Stimulated activated CD4-positive, alpha-beta T cell treated with anti-CD3 and anti-CD28 coated beads, Interleukin-15, amount 100 ng/mL, for 1 hour (primary cell): ENCODE measurements around the gene CES5A.
"Not testable (repeated sequence)": the region's sequence is repeated elsewhere in the genome, so short reads cannot be mapped to it uniquely, and the experiment has no call there.

ENCODE experiments used
- DNase-seq, 2 donors: peaks; one replicate each; pipeline ENCODE4 v3.0.0-alpha.2; 2020; ENCODE audit warnings: low read depth in 1 of 2, low spot score in 1 of 2

Gene CES5A

DNA sequence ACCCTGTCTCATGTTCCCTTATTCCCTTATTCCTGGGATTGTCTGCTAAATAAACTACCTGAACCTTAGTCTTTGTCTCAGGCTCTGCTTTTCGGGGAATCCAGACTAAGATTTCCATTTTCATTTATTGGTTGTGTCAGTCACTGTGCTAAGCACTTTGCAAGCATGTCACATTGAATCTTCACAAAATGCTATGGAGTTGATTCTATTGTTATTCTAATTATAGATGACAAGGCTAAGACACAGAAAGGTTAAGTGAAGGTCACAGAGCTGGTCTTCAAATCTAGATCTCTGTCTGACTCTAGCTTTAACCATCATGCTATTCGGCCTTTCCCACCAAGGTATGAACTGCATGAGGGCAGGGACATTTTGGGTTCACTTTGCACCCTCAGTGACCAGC lies 13.4 kb upstream of the CES5A start:
- no peak for DNase-seq

GRCh38 chr16:55876854-55877253 lies 1.7 kb upstream of the CES5A start:
- no peak for DNase-seq

GRCh38 chr16:55873122-55873521 lies 2.1 kb downstream of the CES5A start:
- no peak for DNase-seq

DNA sequence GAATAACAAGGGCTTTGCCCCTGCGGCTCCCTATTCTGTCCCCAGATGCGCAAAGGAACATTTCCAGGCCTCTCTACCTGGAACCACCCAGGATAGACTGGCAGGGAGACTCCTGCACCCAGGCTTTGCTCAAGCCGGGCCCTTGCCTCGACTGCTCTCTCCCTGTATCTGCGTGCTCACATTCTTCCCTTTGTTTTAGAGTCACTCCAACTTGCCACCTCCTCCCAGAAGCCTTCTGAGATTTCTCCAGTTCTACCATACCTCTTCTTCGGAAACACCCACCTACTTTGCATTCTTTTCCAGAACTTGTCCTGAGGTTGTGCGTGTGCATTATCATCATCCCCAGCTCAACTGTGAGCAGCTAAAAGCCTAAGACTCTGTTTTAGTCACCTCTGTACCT lies 3.0 kb downstream of the CES5A start:
- DNase-seq: no peak

GRCh38 chr16:55871411-55872038 lies 3.6 kb downstream of the CES5A start:
- DNase-seq: no peak

GRCh38 chr16:55868980-55869379 lies 6.2 kb downstream of the CES5A start:
- no peak for DNase-seq

GRCh38 chr16:55868137-55868536 lies 7.0 kb downstream of the CES5A start:
- DNase-seq: no peak

DNA sequence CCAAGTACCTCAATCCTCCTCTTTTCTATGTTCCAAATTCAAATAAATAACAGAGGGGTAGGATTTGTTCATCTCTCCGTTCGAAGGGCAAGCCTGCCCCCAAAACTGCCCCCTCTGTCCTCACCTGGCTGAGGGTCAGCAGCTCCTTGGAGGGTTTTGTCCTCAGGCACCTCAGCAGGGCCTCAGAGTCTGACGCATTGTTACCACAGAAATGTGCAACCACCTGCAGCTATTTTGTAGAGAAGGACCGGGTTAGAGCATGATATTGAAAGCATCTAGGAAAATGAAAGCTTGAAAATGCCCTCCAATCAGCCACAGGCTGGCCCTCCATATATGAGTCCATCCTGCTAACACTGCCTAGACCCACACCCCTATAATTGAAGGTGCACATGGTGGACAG lies 13.9 kb downstream of the CES5A start:
- no peak for DNase-seq

GRCh38 chr16:55857650-55858049 lies 17.5 kb downstream of the CES5A start:
- DNase-seq: not testable (repeated sequence)

DNA sequence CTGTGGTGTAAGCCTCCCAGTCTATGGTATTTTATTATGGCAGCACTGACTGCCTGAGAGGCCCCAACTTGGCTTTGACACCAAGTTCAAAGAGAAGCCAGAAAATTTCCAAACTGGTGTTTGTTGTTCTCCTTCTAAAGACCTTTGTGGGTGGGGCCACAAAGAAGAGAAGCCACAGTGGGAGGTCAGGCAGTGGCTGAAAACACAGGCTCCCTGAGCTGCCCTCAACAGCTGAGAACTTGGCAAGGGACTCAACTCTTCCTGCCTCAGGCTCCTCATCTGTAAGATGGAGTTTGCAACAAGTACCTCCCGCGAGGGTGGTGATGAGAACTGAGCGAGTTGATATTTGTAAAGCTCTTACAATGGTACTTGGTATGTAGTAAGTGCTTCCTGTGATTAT lies 18.2 kb downstream of the CES5A start:
- no peak for DNase-seq

- DNase-seq: no peak
Measured at GRCh38 chr16:55853114-55853513, 22.1 kb downstream of the CES5A start.

- DNase-seq: no peak
Measured at GRCh38 chr16:55849536-55849935, 25.6 kb downstream of the CES5A start.

- no peak for DNase-seq
Measured at GRCh38 chr16:55846598-55847346, 28.4 kb downstream of the CES5A start.

DNA sequence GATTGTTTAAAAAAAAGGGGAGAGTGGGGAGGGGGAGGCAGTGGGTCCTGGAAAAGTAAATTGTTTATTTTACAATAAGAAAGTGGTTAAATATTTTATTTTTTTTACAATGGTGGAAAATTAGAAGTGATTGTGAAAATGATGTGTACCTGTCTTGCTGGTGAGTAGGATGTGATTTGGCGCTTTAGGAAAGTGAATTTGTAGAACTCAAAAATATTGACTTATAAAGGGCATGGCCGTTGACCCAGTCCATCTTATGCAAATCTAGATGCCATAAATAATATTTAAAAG lies 32.1 kb downstream of the CES5A start:
- no peak for DNase-seq

GRCh38 chr16:55842369-55843104 lies 32.6 kb downstream of the CES5A start:
- DNase-seq: no peak

DNA sequence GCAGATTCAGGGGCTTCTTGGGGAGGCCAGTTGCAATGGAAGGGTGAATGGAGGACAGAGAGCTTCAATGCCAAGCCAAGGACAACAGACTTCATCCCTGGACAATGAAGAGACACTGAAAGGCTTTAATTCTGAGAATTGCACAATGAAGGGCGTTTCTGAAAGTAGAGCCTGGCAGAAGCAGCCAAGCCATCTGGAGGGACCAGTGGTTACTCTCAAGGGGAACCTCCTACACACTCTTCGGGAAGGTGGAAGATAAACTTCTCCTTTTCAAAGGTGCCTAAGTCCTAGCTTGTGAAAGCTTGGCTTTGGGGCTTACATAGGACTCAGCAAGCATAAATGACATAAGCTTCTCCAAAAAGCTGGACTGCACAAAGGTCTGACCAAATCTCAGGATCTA lies 36.1 kb downstream of the CES5A start:
- DNase-seq: no peak

DNA sequence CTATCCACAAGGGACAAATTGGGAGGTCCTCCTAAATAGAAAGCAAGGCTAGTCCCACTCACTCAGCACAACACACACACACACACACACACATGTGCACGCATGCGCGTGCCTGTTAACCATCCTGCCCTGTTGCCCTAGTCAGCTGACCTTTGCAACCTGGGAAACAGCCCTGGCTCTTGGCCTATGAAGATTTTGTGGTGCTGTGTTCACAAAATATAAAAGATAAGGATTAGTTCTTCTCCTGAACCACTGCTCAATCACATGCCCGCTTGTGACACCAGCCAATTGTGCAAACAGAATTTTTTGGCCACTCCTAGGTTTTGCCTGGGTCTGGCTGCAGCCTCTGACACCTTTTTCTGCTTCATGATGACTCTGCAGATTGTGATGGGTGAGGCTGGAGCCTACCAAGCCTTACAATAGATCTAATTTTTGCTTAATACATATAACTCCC lies 39.0 kb downstream of the CES5A start:
- DNase-seq: no peak

DNA sequence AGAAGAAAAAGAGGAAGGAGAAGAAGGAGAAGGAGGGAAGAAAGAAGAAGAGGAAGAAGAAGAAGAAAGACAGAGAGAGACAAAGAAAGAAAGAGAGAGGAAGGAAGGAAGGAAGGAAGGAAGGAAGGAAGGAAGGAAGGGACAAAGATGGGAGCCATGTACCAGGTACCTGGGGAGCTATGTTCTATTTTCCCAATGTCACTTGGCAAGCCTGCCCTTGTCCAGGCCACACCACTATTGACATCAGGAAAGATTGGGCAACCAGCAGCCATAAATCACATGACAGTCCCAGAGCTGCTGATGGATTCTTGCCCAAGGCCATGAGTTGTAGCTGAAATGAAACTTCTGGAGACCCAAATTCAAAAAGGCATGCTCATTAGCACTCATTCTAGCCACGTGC lies 39.6 kb downstream of the CES5A start:
- DNase-seq: no peak

- not testable (repeated sequence) for DNase-seq
Measured at GRCh38 chr16:55835173-55835572, 40.0 kb downstream of the CES5A start.

DNA sequence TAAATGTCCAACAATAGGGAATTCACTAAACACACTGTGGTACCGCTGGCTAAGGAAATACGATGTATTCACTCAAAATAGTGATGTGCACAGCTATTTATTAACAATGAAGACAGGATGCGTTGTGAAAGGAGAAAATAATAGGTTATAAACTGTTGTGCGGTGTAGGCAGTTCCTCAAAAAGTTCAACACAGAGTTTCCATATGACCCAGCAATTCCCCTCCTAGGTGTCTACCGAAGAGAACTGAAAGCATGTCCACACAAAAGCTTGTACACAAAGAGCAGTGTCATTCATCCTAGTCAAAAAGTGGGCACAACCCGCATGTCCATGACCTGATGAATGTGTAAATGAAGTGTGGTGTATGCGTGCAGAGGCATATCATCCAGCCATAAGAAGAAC lies 41.1 kb downstream of the CES5A start:
- no peak for DNase-seq

DNA sequence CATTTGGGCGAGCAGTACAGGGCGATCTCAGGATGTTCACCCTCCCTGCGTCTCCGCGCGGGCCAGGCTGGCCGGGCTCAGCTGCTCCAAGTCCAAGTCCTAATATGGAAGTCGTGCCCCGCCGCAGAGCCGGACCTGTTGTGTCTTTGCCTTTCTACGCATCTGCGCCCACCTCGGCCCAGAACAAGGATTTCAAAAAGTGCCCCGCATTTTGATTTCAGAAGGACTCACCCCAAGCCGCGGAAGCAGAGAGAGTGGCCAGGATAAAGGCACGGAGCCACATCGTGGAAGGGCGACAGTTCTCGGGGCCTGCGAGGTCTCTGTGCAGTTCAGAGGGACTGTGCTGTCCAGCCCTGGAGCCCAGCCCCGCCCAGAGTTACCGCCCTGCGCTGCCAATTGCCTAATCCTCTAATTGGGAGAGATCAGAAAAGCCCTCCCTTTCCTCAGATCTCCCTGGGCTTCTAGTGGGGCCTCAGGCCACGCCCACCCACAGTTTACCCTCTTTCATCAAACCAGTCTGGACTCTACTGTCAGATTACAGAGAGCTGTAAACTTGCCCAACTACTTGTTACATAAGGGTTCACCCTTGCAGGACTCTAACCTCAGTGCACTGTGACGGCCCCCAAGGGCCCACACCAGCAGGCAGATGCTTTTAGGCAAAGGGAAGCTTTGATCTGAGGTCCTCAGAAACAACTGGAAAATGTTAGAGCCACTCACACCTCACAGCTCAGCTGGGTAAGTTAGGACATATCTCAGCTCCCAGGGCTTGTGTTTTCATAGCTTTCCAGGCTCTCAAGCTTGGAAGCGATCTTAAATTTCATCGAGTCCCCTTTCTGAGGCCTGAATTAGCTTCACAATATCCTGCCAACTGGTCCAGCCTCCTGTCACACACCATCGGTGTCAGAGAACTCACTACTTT lies 42.1 kb downstream of the CES5A start, which contains the start of gene CES1:
TSS of gene CES1 (minus strand) at position 324 of the 919 bp plus-strand sequence. CDS start at position 283, 41 bp downstream.
- no peak for DNase-seq
